ENCODE measurements around the gene ELMOD2. TPM values are rescaled to one million over a fixed set of nuclear protein-coding genes. Genes with fewer than 3 reads are reported as not detected.
"Not testable (repeated sequence)": the region's sequence is repeated elsewhere in the genome, so short reads cannot be mapped to it uniquely, and the experiment has no call there.

ELMOD2 gene
- total RNA-seq, 1 donor: 37.6 TPM

DNA sequence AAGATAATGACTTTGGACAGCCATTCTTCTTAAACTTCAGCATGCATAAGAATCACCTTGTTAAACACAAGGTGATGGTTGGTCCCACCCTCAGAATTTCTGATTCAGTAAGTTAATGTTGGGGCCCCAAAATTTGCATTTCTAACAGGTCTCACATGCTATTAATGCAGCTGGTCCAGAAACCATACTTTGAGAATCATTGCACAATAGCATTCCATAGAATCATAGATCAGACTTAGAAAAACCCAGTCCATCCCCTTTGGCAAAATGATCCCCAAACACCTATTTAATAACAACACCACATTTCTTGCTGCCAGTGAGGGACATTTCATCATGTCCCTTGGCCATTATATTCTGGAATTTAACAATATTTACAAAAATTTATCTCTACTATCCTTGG is 19.7 kb upstream of the ELMOD2 start:
- no peak for DNase-seq (ENCODE audit: low read depth)
- TF ChIP-seq, protein P1, sequence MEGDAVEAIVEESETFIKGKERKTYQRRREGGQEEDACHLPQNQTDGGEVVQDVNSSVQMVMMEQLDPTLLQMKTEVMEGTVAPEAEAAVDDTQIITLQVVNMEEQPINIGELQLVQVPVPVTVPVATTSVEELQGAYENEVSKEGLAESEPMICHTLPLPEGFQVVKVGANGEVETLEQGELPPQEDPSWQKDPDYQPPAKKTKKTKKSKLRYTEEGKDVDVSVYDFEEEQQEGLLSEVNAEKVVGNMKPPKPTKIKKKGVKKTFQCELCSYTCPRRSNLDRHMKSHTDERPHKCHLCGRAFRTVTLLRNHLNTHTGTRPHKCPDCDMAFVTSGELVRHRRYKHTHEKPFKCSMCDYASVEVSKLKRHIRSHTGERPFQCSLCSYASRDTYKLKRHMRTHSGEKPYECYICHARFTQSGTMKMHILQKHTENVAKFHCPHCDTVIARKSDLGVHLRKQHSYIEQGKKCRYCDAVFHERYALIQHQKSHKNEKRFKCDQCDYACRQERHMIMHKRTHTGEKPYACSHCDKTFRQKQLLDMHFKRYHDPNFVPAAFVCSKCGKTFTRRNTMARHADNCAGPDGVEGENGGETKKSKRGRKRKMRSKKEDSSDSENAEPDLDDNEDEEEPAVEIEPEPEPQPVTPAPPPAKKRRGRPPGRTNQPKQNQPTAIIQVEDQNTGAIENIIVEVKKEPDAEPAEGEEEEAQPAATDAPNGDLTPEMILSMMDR (IDR thresholded peaks at IDR 0.05; ENCODE audit: insufficient read depth, low read depth, low read length): no peak
- H3K4me3 ChIP-seq (ENCODE audit: low read depth, low read length): no peak overlapping the region

DNA sequence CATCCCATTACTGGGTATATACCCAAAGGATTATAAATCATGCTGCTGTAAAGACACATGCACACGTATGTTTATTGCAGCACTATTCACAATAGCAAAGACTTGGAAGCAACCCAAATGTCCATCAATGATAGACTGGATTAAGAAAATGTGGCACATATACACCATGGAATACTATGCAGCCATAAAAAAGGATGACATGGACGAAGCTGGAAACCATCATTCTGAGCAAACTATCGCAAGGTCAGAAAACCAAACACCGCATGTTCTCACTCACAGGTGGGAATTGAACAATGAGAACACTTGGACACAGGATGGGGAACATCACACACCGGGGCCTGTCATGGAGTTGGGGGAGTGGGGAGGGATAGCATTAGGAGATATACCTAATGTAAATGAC is 10.2 kb upstream of the ELMOD2 start:
- not testable (repeated sequence) for DNase-seq (ENCODE audit: low read depth)

GRCh38 chr4:140515423-140515822 is 8.5 kb upstream of the ELMOD2 start:
- no peak for DNase-seq (ENCODE audit: low read depth)
- H3K4me3 ChIP-seq (ENCODE audit: low read depth, low read length): no peak overlapping the region
- TF ChIP-seq, protein P1 (IDR thresholded peaks at IDR 0.05; ENCODE audit: insufficient read depth, low read depth, low read length): no peak

More for the DNA sequence above, 10.2 kb upstream of the ELMOD2 start:
- not testable (repeated sequence) for H3K4me3 ChIP-seq (ENCODE audit: low read depth, low read length)

DNA sequence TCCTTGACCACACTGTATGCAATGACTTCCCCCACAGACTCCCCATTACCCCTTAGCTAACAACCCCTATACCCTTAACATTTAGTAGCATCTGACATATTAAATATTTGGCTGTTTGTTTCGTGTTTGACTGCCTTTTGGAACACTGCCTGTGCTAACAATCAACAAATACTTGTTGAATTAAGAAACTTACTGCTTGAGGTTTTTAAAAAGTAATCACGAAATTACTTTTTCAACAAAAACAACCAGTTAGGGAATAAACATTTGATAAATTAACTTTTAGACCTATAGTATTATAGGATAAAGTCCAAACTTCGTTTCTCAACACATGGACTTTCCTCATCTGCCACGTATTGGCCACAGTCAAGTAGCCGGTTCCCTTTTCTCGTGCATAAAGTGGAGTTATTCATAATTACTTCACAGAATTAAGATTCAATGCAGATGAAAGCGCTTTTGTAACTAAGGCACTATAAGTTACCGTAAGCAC is 555 bp upstream of the ELMOD2 start:
- TF ChIP-seq, protein P1 (IDR thresholded peaks at IDR 0.05; ENCODE audit: insufficient read depth, low read depth, low read length): no peak
- peak overlapping the region; percentile 89 for H3K4me3 ChIP-seq (ENCODE audit: low read depth, low read length)
- no peak for DNase-seq (ENCODE audit: low read depth)

DNA sequence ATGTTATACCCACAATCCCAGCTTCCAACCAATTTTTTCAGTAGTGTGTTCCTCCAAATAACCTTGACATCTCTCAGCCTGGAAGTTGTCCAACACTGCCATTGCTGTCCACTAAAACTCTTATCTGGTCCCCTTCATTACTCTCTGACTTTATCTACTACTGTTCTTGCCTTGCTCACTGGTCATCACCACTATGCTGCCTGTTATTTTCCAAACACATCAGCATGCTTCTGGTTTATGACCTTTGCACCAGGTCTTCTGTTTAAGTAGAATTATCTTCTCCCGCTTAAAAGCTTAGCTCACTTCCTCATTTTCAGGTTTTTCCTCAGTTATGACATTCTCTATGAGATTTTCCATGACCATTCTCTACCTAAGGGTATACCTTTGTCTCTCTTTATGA is 5.5 kb downstream of the ELMOD2 start:
- no peak for DNase-seq (ENCODE audit: low read depth)
- no peak overlapping the region for H3K4me3 ChIP-seq (ENCODE audit: low read depth, low read length)
- TF ChIP-seq, protein P1 (IDR thresholded peaks at IDR 0.05; ENCODE audit: insufficient read depth, low read depth, low read length): no peak

GRCh38 chr4:140533951-140534480 is 10.0 kb downstream of the ELMOD2 start:
- no peak overlapping the region for H3K4me3 ChIP-seq (ENCODE audit: low read depth, low read length)
- TF ChIP-seq, protein P1 (IDR thresholded peaks at IDR 0.05; ENCODE audit: insufficient read depth, low read depth, low read length): no peak
- DNase-seq (ENCODE audit: low read depth): no peak

DNA sequence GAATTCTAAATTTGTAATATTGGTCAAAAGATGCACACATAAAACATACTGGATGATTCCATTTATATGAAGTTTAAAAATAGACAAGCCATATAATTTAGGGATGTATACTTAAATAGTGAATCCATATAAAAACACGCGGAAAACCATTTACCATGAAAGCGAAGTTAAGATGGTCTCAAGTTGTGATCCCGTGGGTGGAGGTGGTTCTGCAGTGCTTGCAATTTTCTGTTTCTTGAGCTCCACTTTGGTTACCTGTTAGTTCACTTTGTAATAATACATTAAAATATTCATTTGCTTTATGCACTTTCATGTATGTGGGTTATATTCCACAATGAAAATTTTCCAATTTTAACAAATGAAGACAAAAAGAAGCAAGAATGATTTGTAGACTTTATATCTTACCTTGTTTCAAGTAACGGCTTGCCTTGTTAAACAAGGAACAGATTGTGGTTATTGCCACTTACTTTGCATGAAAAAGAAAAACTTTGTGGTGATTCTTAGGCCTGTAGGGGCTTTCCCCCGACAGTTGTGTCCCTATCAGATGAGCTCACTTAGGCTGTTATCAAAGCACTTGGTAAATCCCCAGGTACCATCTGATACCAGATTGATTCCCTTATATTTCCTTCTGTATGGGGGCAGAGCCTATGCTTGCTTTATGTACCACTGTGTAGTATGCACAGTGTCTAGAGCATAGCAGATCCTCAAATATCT is 32.6 kb downstream of the ELMOD2 start:
- no peak overlapping the region for H3K4me3 ChIP-seq (ENCODE audit: low read depth, low read length)
- TF ChIP-seq, protein P1 (IDR thresholded peaks at IDR 0.05; ENCODE audit: insufficient read depth, low read depth, low read length): no peak
- DNase-seq (ENCODE audit: low read depth): no peak

Measured in fibroblast of villous mesenchyme (primary cell).